ENCODE results near the gene ASAP2. TPM values are rescaled to one million over a fixed set of nuclear protein-coding genes. Genes with fewer than 3 reads are reported as not detected.

Gene ASAP2
- total RNA-seq, 1 experiment from 2014 or later: 14.3 TPM

DNA sequence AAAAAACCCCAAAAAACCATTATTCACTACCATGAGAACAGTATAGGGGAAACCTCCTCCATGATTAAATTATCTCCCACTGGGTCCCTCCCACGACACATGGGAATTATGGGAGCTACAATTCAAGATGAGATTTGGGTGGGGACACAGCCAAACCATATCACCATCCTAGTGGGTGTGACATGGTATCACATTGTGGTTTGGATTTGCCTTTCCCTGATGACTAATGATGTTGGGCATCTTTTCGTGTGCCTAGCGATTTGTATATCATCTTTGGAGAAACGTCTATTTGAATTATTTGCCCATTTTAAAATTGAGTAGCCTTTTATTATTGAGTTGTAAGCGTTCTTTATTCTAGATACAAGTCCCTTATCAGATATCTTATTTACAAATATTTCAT lies 8.7 kb upstream of the ASAP2 start:
- ChIA-PET CTCF (no interaction called here), POLR2A (no interaction called here)
- no peak for TF ChIP-seq GTF2I (CRISPR knock-in tag; conservative IDR thresholded peaks at IDR 0.05)
- no peak for TF ChIP-seq USF2 (CRISPR knock-in tag; IDR thresholded peaks at IDR 0.05)
- TF ChIP-seq, protein P1, sequence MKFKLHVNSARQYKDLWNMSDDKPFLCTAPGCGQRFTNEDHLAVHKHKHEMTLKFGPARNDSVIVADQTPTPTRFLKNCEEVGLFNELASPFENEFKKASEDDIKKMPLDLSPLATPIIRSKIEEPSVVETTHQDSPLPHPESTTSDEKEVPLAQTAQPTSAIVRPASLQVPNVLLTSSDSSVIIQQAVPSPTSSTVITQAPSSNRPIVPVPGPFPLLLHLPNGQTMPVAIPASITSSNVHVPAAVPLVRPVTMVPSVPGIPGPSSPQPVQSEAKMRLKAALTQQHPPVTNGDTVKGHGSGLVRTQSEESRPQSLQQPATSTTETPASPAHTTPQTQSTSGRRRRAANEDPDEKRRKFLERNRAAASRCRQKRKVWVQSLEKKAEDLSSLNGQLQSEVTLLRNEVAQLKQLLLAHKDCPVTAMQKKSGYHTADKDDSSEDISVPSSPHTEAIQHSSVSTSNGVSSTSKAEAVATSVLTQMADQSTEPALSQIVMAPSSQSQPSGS (CRISPR knock-in tag; IDR thresholded peaks at IDR 0.05; ENCODE audit: borderline replicate concordance, low read depth): no peak
- TF ChIP-seq, protein P2, sequence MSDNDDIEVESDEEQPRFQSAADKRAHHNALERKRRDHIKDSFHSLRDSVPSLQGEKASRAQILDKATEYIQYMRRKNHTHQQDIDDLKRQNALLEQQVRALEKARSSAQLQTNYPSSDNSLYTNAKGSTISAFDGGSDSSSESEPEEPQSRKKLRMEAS (CRISPR knock-in tag; IDR thresholded peaks at IDR 0.05): no peak
- TF ChIP-seq ZNF317 (CRISPR knock-in tag; IDR thresholded peaks at IDR 0.05; ENCODE audit: borderline replicate concordance, low read depth): no peak
- no peak for TF ChIP-seq ATF1 (CRISPR knock-in tag; IDR thresholded peaks at IDR 0.05)
- no peak for TF ChIP-seq SMAD3 (CRISPR knock-in tag; IDR thresholded peaks at IDR 0.05; ENCODE audit: borderline replicate concordance)
- TF ChIP-seq SOX15 (CRISPR knock-in tag; IDR thresholded peaks at IDR 0.05): no peak
- TF ChIP-seq GRHL2 (CRISPR knock-in tag; IDR thresholded peaks at IDR 0.05; ENCODE audit: insufficient replicate concordance, severe bottlenecking): no peak
- no peak for TF ChIP-seq ZNF219 (CRISPR knock-in tag; IDR thresholded peaks at IDR 0.05; ENCODE audit: borderline replicate concordance)
- TF ChIP-seq ZNF423 (CRISPR knock-in tag; IDR thresholded peaks at IDR 0.05): no peak
- no peak for TF ChIP-seq MXD4 (CRISPR knock-in tag; IDR thresholded peaks at IDR 0.05; ENCODE audit: borderline replicate concordance)
- Mint-ChIP-seq H3K4me1 (peaks cover 6% of the 10 kb centered on the region), H3K9me3 (no peaks in the 10 kb centered on the region), H3K27ac (no peak overlapping the region), H3K27me3 (ENCODE audit: low read depth) (no peaks in the 10 kb centered on the region; the same call in 1 of the 2 replicates), H3K36me3 (no peaks in the 10 kb centered on the region), H3K4me3 (no peak overlapping the region)
- ATAC-seq (no peak), DNase-seq (ENCODE audit: low spot score) (no peak)

GRCh38 chr2:9199716-9200632 lies 6.6 kb upstream of the ASAP2 start:
- no peak overlapping the region for H3K27ac Mint-ChIP-seq
- no peak for ATAC-seq
- H3K36me3 Mint-ChIP-seq: no peaks in the 10 kb centered on the region
- H3K9me3 Mint-ChIP-seq: no peaks in the 10 kb centered on the region
- H3K4me1 Mint-ChIP-seq: peaks cover 9% of the 10 kb centered on the region
- ChIA-PET CTCF (interaction anchor here (1.4 kb wide), 1 partner anchor 134 kb away, joined by 4 read pairs; no protein-coding TSS in a partner anchor), POLR2A (no interaction called here)
- no peak for DNase-seq (ENCODE audit: low spot score)
- no peak overlapping the region for H3K4me3 Mint-ChIP-seq
- peaks cover 11% of the 10 kb centered on the region for H3K27me3 Mint-ChIP-seq (ENCODE audit: low read depth)
- TF ChIP-seq EMX1 (CRISPR knock-in tag; IDR thresholded peaks at IDR 0.05) (no peak), NFYB (CRISPR knock-in tag; conservative IDR thresholded peaks at IDR 0.05; ENCODE audit: low read depth) (no peak), MLX (CRISPR knock-in tag; IDR thresholded peaks at IDR 0.05) (no peak), GRHL2 (CRISPR knock-in tag; IDR thresholded peaks at IDR 0.05; ENCODE audit: insufficient replicate concordance, severe bottlenecking) (no peak)
- TF ChIP-seq, protein P3, sequence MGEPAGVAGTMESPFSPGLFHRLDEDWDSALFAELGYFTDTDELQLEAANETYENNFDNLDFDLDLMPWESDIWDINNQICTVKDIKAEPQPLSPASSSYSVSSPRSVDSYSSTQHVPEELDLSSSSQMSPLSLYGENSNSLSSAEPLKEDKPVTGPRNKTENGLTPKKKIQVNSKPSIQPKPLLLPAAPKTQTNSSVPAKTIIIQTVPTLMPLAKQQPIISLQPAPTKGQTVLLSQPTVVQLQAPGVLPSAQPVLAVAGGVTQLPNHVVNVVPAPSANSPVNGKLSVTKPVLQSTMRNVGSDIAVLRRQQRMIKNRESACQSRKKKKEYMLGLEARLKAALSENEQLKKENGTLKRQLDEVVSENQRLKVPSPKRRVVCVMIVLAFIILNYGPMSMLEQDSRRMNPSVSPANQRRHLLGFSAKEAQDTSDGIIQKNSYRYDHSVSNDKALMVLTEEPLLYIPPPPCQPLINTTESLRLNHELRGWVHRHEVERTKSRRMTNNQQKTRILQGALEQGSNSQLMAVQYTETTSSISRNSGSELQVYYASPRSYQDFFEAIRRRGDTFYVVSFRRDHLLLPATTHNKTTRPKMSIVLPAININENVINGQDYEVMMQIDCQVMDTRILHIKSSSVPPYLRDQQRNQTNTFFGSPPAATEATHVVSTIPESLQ (CRISPR knock-in tag; IDR thresholded peaks at IDR 0.05): no peak
- TF ChIP-seq, protein P4, sequence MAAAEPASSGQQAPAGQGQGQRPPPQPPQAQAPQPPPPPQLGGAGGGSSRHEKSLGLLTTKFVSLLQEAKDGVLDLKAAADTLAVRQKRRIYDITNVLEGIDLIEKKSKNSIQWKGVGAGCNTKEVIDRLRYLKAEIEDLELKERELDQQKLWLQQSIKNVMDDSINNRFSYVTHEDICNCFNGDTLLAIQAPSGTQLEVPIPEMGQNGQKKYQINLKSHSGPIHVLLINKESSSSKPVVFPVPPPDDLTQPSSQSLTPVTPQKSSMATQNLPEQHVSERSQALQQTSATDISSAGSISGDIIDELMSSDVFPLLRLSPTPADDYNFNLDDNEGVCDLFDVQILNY (CRISPR knock-in tag; IDR thresholded peaks at IDR 0.05): no peak
- TF ChIP-seq, protein P1 (CRISPR knock-in tag; IDR thresholded peaks at IDR 0.05; ENCODE audit: borderline replicate concordance, low read depth): no peak

All from WTC11 (cell line).